ENCODE data around the gene SPECC1L.

The SPECC1L gene

DNA sequence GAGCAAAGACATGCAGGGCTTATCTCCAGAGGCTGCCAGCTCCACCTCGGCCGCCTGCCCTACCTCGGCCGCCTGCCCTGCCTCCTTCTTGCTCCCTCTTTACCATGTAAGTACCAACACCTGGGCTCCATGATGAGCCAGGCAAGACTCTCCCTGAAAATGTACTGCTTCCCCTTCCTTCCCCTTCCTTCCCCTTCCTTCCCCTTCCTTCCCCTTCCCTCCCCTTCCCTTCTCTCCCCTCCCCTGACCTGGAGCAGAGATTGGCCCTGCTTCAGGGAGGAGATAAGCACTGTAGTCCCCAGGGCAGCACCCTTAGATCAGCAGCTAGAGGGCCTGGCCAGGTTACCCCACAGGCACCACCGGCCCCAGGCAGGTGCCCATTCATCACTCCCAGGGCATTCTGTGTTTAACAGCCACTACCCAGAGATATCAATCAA, 131.3 kb downstream of the SPECC1L start:
- no peak for DNase-seq

- no peak for DNase-seq
Observed at GRCh38 chr22:24402460-24403192, 132.0 kb downstream of the SPECC1L start.

DNA sequence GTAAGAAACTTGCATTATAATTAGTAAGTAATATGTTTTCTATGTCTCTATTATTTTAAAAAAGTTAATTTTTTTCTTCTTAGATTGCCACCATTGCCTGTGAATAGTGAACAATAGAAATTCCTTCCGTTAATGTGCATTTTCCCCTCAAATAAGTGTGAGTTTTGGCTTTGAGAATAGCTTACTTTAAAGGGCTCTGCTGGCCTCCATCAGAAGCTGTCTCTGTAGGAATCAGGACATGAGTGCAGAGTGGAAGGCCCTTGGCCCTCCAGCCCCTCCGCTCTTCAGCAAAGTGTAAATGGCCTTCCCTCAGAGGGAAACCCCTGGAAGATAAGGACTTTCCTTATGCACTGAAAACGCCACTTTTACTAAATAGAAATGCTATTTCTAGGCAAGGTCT, 132.7 kb downstream of the SPECC1L start:
- DNase-seq: no peak

- no peak for DNase-seq
Observed at GRCh38 chr22:24404561-24405275, 134.1 kb downstream of the SPECC1L start.

DNA sequence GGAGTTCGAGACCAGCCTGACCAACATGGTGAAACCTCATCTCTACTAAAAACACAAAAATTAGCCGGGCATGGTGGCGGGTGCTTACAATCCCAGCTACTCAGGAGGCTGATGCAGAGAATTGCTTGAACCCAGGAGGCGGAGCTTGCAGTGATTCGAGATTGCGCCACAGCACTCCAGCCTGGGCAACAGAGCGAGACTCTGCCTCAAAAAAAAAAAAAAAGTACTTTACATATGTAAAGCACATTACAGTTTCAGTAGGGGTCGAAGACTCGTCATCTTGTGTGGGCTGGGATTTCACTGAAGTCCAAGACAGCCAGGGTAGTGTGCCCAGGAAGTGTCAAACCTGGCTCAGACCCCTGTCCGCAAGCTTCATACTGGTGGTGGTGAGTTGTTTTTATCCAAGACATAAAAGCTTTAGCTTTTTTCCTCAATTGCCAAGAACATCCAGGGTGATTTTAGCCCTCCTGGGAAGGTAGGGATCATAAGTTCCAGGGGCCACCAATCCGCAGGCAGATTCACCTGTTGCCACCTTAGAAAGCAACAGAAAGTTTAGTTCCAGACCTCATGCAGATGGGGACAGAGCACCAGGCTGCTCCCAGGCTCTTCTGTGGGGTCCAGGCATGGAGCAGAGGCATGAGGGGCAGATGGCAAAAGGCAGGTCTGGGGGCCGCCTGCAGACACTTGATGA, 135.1 kb downstream of the SPECC1L start:
- no peak for DNase-seq

GRCh38 chr22:24406322-24407277, 136.0 kb downstream of the SPECC1L start:
- DNase-seq: no peak

- DNase-seq: no peak
Observed at GRCh38 chr22:24407278-24407665, 136.6 kb downstream of the SPECC1L start.

GRCh38 chr22:24407884-24408283, 137.3 kb downstream of the SPECC1L start:
- DNase-seq: no peak

GRCh38 chr22:24408630-24409029, 138.0 kb downstream of the SPECC1L start:
- no peak for DNase-seq

- no peak for DNase-seq
Observed at GRCh38 chr22:24409707-24410106, 139.1 kb downstream of the SPECC1L start.

DNA sequence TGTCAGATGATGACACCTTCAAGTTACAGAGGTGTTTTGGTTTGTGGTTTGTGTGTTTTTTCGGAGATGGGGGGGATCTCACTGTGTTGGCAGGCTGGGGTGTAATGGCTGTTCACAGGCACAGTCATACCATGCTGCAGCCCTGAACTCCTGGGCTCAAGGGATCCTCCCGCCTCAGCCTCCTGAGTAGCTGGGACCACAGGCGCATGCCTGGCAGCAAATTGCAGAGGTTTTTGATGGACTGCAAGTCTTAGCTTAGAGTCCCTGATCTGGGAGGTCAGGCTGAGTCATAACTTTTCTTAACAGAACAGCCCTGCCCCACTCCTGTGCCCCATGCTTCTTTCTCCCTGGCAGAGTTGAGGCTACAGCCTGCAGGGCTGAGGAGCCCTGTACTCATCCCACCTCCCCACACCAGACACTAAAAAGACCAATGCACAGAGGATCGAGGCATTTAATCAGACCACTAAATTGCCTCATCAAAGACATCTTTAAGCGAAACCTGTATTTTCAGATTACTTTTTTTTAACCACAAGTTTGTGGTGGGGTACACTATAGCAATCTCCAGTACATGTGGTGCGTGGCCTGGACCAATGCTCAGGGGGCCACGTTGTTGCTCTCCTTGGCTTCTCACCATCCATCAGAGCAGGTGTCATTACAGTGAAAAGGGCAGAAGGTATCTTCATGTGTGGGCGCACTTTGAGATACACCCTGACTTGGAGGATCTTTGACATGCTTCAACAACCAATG, 139.7 kb downstream of the SPECC1L start:
- DNase-seq: no peak

GRCh38 chr22:24411256-24412004, 140.8 kb downstream of the SPECC1L start:
- no peak for DNase-seq

DNA sequence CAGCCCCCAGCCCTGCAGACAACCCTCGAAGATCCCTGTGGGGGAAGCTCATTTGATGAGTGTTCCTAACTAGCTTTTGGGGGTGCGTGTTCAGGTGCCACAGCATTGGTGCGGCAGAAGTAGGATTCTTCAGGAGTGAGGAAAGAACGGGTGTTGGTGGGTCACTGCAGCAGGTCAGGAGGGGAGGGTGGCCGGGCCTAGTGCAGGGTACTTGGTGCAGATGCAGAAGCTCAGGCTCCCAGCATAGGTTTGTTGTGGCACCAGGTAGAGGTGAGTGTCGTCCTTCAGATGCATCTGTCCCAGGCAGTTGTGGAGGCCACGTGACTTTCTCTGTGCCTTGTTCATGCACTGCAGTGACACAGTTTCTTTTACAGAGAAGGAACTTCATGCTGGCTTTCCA, 141.6 kb downstream of the SPECC1L start:
- no peak for DNase-seq

GRCh38 chr22:24413271-24413670, 142.6 kb downstream of the SPECC1L start:
- no peak for DNase-seq

DNA sequence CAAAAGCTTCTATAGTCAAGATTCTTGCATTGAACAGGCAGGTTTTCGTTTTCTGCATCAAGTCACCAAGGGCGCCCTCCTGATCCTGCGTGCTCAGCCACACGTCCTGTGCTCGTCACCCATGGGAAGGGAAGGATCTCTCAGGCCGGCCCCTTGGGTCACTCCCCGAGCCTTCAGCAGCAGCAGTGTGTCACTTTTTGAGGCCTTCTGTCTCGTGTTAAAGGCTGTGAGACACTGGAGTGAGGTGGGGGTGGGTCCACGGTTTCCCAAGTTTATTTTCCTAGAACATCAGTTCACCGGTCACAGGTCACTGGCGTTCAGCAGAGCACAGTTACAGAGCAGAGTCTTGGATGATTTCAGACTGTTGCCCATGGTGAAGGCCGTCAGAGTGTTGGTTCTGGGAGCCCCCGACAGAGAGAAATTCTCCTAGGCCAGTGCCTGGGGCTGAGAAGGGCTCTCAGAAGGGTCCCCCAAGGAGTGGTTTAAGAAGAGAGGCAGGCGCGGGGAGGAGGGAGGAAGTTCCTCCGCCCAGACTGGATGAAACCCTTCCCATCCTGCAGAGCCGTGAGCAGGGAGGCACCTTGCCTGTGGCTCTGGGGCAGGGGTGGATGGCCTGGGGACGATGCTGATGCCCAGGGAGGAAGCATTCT, 143.2 kb downstream of the SPECC1L start:
- no peak for DNase-seq

- DNase-seq: no peak
Observed at GRCh38 chr22:24414523-24414922, 143.9 kb downstream of the SPECC1L start.

DNA sequence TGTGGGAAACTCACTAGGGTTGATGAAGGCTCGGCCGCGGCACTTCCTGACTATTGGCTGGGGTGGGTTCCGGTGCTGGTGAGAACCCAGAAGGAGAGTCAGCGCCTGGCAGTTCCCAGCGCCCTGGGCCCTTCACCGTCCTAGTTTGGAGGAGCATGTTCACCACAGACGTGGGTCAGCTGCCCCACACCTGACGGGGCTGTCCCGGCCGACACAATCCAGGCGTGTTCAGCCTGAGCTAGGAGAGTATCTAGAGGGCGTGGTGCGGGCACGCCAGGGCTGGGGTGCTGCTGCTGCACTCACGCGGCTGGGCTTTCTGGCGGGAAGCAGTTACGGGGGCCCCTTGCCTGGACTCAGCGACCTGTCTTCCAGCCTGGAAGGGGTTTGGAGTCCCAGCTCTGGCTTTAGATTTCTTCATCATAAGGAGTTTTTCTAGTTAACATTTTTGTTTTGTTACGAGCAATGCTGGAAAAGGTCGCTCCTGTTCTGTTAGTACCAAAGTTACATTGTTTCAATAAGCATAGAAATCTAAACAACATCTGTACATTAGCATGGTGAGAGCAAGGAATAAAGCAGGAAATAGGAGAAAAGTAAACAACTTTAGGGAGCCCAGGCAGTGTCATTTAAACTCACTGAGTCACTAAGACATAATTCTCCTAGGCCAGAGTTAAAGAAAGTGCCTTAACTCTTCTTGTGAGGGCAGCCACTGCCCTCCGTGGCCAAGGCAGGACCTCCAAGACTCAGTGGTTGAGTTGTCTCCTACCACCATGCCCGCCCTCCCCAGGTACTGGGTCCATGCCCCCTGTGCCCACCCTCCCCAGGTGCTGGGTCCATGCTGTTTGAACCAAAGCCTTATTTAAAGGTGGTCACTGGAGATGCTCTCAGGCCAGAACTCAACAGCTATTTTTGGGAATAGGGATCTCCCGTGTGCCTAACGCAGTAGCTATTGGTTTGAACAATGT, 144.6 kb downstream of the SPECC1L start:
- no peak for DNase-seq

DNA sequence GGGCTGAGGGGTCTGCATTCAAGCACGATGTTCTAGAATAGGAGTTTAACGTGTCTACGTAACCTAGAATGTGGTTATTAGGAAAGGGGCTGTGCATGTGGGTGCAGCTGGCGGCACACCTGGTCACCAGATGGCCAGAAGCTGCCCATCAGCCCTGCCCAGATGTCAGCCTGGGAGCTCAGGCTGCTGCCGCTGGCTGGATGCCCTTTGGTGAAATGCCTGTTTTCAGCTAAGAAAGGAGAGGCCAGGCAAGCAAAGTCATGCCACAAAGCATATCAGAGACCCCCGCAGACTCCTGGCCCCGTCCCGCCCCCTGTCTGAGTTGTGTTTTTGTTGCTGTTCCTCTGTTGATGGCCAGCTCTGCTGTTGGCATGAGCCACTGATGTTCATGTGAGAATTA, 145.5 kb downstream of the SPECC1L start:
- no peak for DNase-seq

GRCh38 chr22:24416611-24417010, 146.0 kb downstream of the SPECC1L start:
- DNase-seq: no peak
